ENCODE measurements around the gene XRCC5. TPM values are rescaled to one million over a fixed set of nuclear protein-coding genes. Genes with fewer than 3 reads are reported as not detected.
A peak's percentile ranks its signal among the peaks of the same experiment; 100 is the strongest.

XRCC5 gene
- total and polyA plus RNA-seq, 2 of the 8 experiments (the other 6 are each of a cell fraction or from before 2014, with no cell fraction given): 308 to 644 TPM

DNA sequence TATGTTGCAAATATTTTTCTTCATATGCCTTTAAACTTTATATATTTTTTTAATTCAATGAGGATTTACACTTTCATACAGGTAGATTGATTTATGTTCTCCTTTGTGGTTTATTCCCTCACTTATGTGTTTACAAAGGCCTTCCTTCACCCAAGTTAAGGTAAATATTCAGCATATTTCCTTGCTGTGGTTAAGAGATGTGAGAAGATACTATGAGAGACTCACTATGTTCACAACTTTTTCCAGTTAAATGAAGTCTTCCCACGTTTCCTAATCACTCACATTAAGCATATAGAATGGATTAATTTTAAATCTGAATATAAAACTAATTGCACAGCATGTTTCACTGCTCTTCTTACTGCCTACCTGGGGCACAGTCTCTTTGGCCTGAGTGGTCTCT is 28.1 kb upstream of the XRCC5 start:
- Histone ChIP-seq H2BK15ac (ENCODE audit: low read length) (no peak overlapping the region), H3K23ac (ENCODE audit: insufficient read length) (no peak overlapping the region), H3K36me3 (ENCODE audit: control insufficient read depth in 2 of 4, insufficient read depth in 4 of 4, low read length in 3 of 4) (no peaks in the 10 kb centered on the region), H3K79me2 (ENCODE audit: control insufficient read depth in 1 of 2, insufficient read depth in 2 of 2, low read length in 2 of 2) (peaks cover 0 to 16% of the 10 kb centered on the region in 2 experiments; a peak in 1 of 4 replicates), H3K4me2 (ENCODE audit: insufficient read depth in 1 of 2, low read depth in 2 of 2, low read length in 2 of 2) (peak overlapping the region; percentile 93), H3K23me2 (ENCODE audit: low read depth, low read length) (peaks cover 7% of the 10 kb centered on the region), H3K56ac (replicated peaks; ENCODE audit: insufficient read length, low read depth, low read length) (peak overlapping the region; percentile 90), H3K4ac (replicated peaks; ENCODE audit: insufficient read length, low read depth, low read length) (no peak overlapping the region), H2BK120ac (replicated peaks; ENCODE audit: low read depth, low read length) (no peak overlapping the region), H4K5ac (ENCODE audit: insufficient read length, low read depth, low read length) (peak overlapping the region; percentile 100), H3K18ac (ENCODE audit: extremely low read depth, low read length) (peak overlapping the region; percentile 98), H4K20me1 (replicated peaks in 1 of 2; ENCODE audit: control insufficient read depth in 1 of 2, insufficient read depth in 2 of 2, low read length in 2 of 2) (peaks cover 0 to 1% of the 10 kb centered on the region in 2 experiments), H3K14ac (ENCODE audit: insufficient read length) (no peak overlapping the region), H3K27me3 (replicated peaks in 1 of 4; ENCODE audit: control insufficient read depth in 3 of 4, extremely low read depth in 1 of 4, insufficient read depth in 3 of 4, low read length in 3 of 4) (no peaks in the 10 kb centered on the region), H2AK5ac (ENCODE audit: low read depth, low read length) (no peak overlapping the region), H3K4me1 (replicated peaks in 1 of 4; ENCODE audit: control insufficient read depth in 3 of 4, insufficient read depth in 4 of 4, low read length in 3 of 4) (peaks cover 3 to 15% (median 14%) of the 10 kb centered on the region in 4 experiments; a peak in 5 of 7 replicates), H4K8ac (ENCODE audit: extremely low read depth, insufficient read depth, low read length) (peak overlapping the region; percentile 81; the same call in 1 of the 2 replicates), H3K79me1 (ENCODE audit: low read depth, low read length) (no peaks in the 10 kb centered on the region; the same call in 1 of the 2 replicates), H2BK20ac (ENCODE audit: low read length) (no peak overlapping the region), H3K4me3 (ENCODE audit: extremely low read depth in 1 of 4, insufficient read depth in 2 of 4, low read depth in 3 of 4, low read length in 4 of 4) (peak overlapping the region; percentile 53 to 92 (median 81)), H3K9ac (replicated peaks in 1 of 4; ENCODE audit: extremely low read depth in 1 of 4, low read depth in 3 of 4, low read length in 3 of 4) (peak overlapping the region; percentile 55 to 81 (median 67)), H3K27ac (ENCODE audit: low read depth, low read length) (peak overlapping the region; percentile 37; the same call in 1 of the 2 replicates), H2AFZ (ENCODE audit: low read length) (peak overlapping the region; percentile 79), H2BK5ac (ENCODE audit: low read depth, low read length) (peak overlapping the region; percentile 80), H3K9me3 (ENCODE audit: insufficient read depth in 2 of 2, low read depth in 1 of 2, low read length in 1 of 2) (no peaks in the 10 kb centered on the region), H4K91ac (replicated peaks; ENCODE audit: insufficient read length, low read length) (peak overlapping the region; percentile 96), H2BK12ac (ENCODE audit: low read depth, low read length) (peak overlapping the region; percentile 77; the same call in 1 of the 2 replicates)
- FAIRE-seq: no peak
- CTCF ChIA-PET (ENCODE audit: partially characterized antibody): interaction anchor here (0.7 to 3.9 kb wide), 7 partner anchors 13 to 177 kb away, joined by 3 to 18 read pairs (median 4); partner anchors contain the start of gene XRCC5
- DNase-seq (ENCODE audit: low read depth in 1 of 2, low spot score in 2 of 2): no peak
- WGBS, 2 experiments (ENCODE audit: extremely low coverage in 1 of 2, insufficient coverage in 1 of 2, insufficient read length in 1 of 2, insufficient replicate concordance in 2 of 2, low coverage in 1 of 2, low lambda C conversion rate in 2 of 2, missing lambda C conversion rate in 1 of 2): 0% methylated on average over 1 of the region's 1 CpG; no CpG with 5 or more reads in 1 of the 2 experiments
- POLR2A ChIA-PET (ENCODE audit: partially characterized antibody): interaction anchor here (0.6 to 5.6 kb wide), 13 partner anchors 9 to 1965 kb away, joined by 3 to 73 read pairs (median 4); partner anchors contain the start of gene XRCC5
- TF ChIP-seq SUZ12 (IDR thresholded peaks at IDR 0.05; ENCODE audit: low read length) (no peak), CBX8 (IDR thresholded peaks at IDR 0.05; ENCODE audit: borderline replicate concordance, low read depth, low read length) (no peak), BCL11A (IDR thresholded peaks at IDR 0.05; ENCODE audit: low read depth in 2 of 2, low read length in 2 of 2) (no peak), RXRA (IDR thresholded peaks at IDR 0.05; ENCODE audit: insufficient read depth, low read depth, low read length) (no peak), POU5F1 (IDR thresholded peaks at IDR 0.05; ENCODE audit: low read depth, low read length) (no peak), JUN (IDR thresholded peaks at IDR 0.05; ENCODE audit: low read depth, low read length) (no peak), NRF1 (IDR thresholded peaks at IDR 0.05; ENCODE audit: low read depth, low read length) (no peak)
- TF ChIP-seq, protein P1, sequence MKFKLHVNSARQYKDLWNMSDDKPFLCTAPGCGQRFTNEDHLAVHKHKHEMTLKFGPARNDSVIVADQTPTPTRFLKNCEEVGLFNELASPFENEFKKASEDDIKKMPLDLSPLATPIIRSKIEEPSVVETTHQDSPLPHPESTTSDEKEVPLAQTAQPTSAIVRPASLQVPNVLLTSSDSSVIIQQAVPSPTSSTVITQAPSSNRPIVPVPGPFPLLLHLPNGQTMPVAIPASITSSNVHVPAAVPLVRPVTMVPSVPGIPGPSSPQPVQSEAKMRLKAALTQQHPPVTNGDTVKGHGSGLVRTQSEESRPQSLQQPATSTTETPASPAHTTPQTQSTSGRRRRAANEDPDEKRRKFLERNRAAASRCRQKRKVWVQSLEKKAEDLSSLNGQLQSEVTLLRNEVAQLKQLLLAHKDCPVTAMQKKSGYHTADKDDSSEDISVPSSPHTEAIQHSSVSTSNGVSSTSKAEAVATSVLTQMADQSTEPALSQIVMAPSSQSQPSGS (IDR thresholded peaks at IDR 0.05; ENCODE audit: low read length): no peak
- TF ChIP-seq, protein P2, sequence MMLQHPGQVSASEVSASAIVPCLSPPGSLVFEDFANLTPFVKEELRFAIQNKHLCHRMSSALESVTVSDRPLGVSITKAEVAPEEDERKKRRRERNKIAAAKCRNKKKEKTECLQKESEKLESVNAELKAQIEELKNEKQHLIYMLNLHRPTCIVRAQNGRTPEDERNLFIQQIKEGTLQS (IDR thresholded peaks at IDR 0.05; ENCODE audit: insufficient read depth, low read depth, low read length): no peak

All from H1 (cell line).